Suprapubic skin (tissue), 4 donors: ENCODE data around the gene MFSD11. TPM values are rescaled to one million over a fixed set of nuclear protein-coding genes. Genes with fewer than 3 reads are reported as not detected.

ENCODE experiments used
- DNase-seq, 2 donors: peaks; one replicate each; pipeline ENCODE4 v3.0.0-alpha.2; 2019; ENCODE audit warnings: low spot score in 2 of 2
- H3K27ac ChIP-seq: fragments of 200-600 bp; sonication (generic); one replicate; pipeline ENCODE4 v1.5.1; 2019
- H3K27me3 ChIP-seq: fragments of 200-600 bp; sonication (generic); one replicate; pipeline ENCODE4 v1.5.1; 2019
- H3K36me3 ChIP-seq: fragments of 200-600 bp; sonication (generic); one replicate; pipeline ENCODE4 v1.5.1; 2019
- H3K4me1 ChIP-seq: fragments of 200-600 bp; sonication (generic); one replicate; pipeline ENCODE4 v1.5.1; 2019
- H3K4me3 ChIP-seq: fragments of 200-600 bp; sonication (generic); one replicate; pipeline ENCODE4 v1.5.1; 2019; ENCODE audit warnings: mild to moderate bottlenecking
- H3K9me3 ChIP-seq: fragments of 200-600 bp; sonication (generic); one replicate; pipeline ENCODE4 v1.5.1; 2019
- EP300 ChIP-seq: sonication (generic); formaldehyde crosslinking; IDR thresholded peaks from one replicate; pipeline ENCODE4 v1.6.1; 2017; ENCODE audit warnings: antibody characterized with exemption
- POLR2A ChIP-seq, 2 donors: fragments of 450-650 bp; IDR thresholded peaks; one replicate each; pipeline ENCODE4 v1.6.1; 2017; ENCODE audit warnings: antibody characterized with exemption in 2 of 2, mild to moderate bottlenecking in 2 of 2, moderate library complexity in 2 of 2
- POLR2AphosphoS5 ChIP-seq, 3 donors: sonication (generic); formaldehyde crosslinking; IDR thresholded peaks; one replicate each; pipeline ENCODE4 v1.6.1; 2017; ENCODE audit warnings: antibody characterized with exemption in 3 of 3
- WGBS: methylation state at CpG from one replicate; pipeline ENCODE4 v1.1.5; 2018; 5-methylcytosine and 5-hydroxymethylcytosine counted together
- total RNA-seq, 4 donors: library from RNA; depleted of rRNA; stranded (reverse); fragments of >200 nt; gene quantifications; one replicate each; pipeline ENCODE4 v1.1.0, GENCODE V29; 2016
- TF ChIP-seq, protein P1 (sequence below), 2 donors: fragments of 200-600 bp in 1 of 2; fragments of 450-650 bp in 1 of 2; sonication (generic) in 1 of 2; IDR thresholded peaks; one replicate each; pipeline ENCODE4 v1.5.1; 2016 to 2019; ENCODE audit warnings: antibody characterized with exemption in 2 of 2, mild to moderate bottlenecking in 1 of 2, moderate library complexity in 1 of 2

MFSD11 gene
- total RNA-seq, 4 donors from 2014 or later: 31.5 to 78.8 (median 37.2) TPM

DNA sequence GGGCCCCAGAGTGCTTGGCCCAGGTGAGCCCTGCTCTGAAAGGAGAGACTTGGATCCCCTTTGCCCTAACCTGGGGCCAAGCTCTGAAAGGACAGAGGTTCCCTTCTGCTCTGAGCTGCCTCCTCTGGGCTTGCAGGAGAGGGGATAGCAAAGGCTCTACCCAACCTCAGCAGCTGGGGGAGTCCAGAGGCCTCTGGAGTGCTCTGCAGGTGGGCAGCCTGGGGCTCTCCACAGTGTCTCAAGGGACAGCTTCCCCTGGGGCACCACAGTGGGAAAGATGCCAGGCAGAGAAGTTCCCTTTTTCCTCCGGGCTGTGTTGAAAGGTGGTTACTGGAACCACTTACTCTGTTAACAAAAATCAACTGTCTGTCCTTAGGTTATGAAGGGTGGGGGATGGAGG lies 82.1 kb downstream of the MFSD11 start:
- H3K4me1 ChIP-seq: peaks cover 2% of the 10 kb centered on the region
- no peak overlapping the region for H3K4me3 ChIP-seq
- TF ChIP-seq POLR2A (IDR thresholded peaks at IDR 0.05) (no peak), POLR2AphosphoS5 (IDR thresholded peaks at IDR 0.05) (no peak), EP300 (no peak)
- TF ChIP-seq, protein P1, sequence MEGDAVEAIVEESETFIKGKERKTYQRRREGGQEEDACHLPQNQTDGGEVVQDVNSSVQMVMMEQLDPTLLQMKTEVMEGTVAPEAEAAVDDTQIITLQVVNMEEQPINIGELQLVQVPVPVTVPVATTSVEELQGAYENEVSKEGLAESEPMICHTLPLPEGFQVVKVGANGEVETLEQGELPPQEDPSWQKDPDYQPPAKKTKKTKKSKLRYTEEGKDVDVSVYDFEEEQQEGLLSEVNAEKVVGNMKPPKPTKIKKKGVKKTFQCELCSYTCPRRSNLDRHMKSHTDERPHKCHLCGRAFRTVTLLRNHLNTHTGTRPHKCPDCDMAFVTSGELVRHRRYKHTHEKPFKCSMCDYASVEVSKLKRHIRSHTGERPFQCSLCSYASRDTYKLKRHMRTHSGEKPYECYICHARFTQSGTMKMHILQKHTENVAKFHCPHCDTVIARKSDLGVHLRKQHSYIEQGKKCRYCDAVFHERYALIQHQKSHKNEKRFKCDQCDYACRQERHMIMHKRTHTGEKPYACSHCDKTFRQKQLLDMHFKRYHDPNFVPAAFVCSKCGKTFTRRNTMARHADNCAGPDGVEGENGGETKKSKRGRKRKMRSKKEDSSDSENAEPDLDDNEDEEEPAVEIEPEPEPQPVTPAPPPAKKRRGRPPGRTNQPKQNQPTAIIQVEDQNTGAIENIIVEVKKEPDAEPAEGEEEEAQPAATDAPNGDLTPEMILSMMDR (IDR thresholded peaks at IDR 0.05): no peak
- 29% methylated on average over 1 of the region's 1 CpG for WGBS
- H3K9me3 ChIP-seq: no peaks in the 10 kb centered on the region
- peaks cover 12% of the 10 kb centered on the region for H3K27me3 ChIP-seq
- no peak overlapping the region for H3K27ac ChIP-seq
- no peaks in the 10 kb centered on the region for H3K36me3 ChIP-seq
- no peak for DNase-seq

DNA sequence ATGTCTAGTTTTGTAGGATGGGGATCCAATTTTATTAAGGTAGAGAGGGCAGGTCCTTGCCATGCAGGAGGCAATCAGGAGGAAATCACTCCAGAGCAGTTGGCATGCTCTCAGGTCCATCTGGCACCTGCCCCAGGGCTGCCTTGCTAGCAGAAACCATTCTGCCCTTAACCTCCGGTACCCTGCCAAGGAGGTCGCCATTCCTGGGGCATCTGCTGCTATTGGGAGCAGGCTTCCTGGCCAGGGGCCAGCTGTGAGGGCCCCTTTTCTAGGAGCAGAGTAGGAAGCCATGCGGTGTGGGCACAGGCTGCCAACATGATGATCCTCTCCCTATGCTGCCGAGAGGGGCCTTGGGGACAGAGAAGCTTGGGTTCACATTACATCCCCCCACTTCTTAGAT lies 82.6 kb downstream of the MFSD11 start:
- no peak for DNase-seq
- H3K4me3 ChIP-seq: no peak overlapping the region
- peaks cover 2% of the 10 kb centered on the region for H3K4me1 ChIP-seq
- H3K9me3 ChIP-seq: no peaks in the 10 kb centered on the region
- no peak overlapping the region for H3K27ac ChIP-seq
- H3K36me3 ChIP-seq: no peaks in the 10 kb centered on the region
- WGBS: 27% methylated on average over 2 of the region's 4 CpGs
- peaks cover 12% of the 10 kb centered on the region for H3K27me3 ChIP-seq
- TF ChIP-seq EP300: no peak
- no peak for TF ChIP-seq POLR2AphosphoS5 (IDR thresholded peaks at IDR 0.05)
- no peak for TF ChIP-seq POLR2A (IDR thresholded peaks at IDR 0.05)
- TF ChIP-seq, protein P1 (IDR thresholded peaks at IDR 0.05): no peak

DNA sequence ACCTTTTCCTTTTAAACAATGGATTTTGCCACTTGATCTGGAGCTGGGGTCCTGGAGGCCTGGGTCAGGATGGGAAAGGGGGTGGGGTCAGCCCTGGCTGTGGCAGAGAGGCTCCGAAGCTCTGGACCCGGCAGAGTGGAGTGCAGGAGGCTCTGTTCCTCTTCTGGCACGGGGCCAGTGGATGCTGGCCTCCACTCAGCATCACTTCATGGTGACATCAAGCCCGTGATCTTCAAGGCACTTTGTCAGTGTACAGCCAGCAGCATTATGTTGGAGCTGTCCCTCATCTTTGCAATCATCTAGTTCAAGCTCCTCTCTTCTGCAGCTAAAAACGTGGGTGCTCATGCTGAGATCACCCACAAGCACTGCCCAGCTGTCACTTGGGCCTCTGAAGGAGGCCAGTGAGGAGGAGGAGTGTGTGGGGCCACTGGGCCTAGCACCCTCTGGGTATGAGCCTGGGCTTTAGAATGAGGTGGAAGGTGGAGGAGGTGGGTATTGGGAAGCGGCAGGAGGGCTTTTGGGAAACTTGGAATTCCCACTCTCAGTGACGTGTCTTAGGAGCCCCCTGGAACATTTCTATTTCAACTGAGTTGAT lies 84.4 kb downstream of the MFSD11 start:
- TF ChIP-seq EP300: no peak
- TF ChIP-seq POLR2A (IDR thresholded peaks at IDR 0.05): no peak
- TF ChIP-seq, protein P1 (IDR thresholded peaks at IDR 0.05): no peak
- no peak for TF ChIP-seq POLR2AphosphoS5 (IDR thresholded peaks at IDR 0.05)
- H3K9me3 ChIP-seq: no peaks in the 10 kb centered on the region
- H3K4me3 ChIP-seq: no peak overlapping the region
- 85% methylated on average over 6 of the region's 7 CpGs for WGBS
- H3K4me1 ChIP-seq: no peaks in the 10 kb centered on the region
- H3K27me3 ChIP-seq: peaks cover 12% of the 10 kb centered on the region
- DNase-seq: no peak
- H3K36me3 ChIP-seq: no peaks in the 10 kb centered on the region
- H3K27ac ChIP-seq: no peak overlapping the region

DNA sequence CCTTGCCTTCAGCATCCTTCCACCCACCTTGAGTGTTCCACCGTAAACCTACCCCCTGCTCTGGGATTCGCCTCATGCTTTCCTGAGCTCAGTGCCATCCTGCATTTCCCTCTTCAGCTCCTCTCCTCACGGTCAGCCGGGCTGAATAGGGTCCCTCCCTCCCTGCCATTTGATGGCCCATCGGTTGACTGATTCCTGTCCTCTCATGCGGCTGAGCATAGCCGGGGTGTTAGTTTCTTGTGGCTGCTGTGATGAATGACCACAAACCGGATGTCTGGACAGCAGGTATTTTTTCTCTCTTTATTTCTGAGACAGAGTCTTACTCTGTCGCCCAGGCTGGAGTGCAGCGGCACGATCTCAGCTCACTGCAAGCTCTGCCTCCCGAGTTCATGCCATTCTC lies 86.2 kb downstream of the MFSD11 start:
- WGBS: 75% methylated on average over 12 of the region's 12 CpGs
- Histone ChIP-seq H3K36me3 (no peaks in the 10 kb centered on the region), H3K4me3 (no peak overlapping the region), H3K27me3 (peaks cover 12% of the 10 kb centered on the region), H3K4me1 (no peaks in the 10 kb centered on the region), H3K9me3 (no peaks in the 10 kb centered on the region), H3K27ac (no peak overlapping the region)
- DNase-seq: no peak
- no peak for TF ChIP-seq POLR2A (IDR thresholded peaks at IDR 0.05)
- TF ChIP-seq, protein P1 (IDR thresholded peaks at IDR 0.05): no peak
- TF ChIP-seq POLR2AphosphoS5 (IDR thresholded peaks at IDR 0.05): no peak
- TF ChIP-seq EP300: no peak

DNA sequence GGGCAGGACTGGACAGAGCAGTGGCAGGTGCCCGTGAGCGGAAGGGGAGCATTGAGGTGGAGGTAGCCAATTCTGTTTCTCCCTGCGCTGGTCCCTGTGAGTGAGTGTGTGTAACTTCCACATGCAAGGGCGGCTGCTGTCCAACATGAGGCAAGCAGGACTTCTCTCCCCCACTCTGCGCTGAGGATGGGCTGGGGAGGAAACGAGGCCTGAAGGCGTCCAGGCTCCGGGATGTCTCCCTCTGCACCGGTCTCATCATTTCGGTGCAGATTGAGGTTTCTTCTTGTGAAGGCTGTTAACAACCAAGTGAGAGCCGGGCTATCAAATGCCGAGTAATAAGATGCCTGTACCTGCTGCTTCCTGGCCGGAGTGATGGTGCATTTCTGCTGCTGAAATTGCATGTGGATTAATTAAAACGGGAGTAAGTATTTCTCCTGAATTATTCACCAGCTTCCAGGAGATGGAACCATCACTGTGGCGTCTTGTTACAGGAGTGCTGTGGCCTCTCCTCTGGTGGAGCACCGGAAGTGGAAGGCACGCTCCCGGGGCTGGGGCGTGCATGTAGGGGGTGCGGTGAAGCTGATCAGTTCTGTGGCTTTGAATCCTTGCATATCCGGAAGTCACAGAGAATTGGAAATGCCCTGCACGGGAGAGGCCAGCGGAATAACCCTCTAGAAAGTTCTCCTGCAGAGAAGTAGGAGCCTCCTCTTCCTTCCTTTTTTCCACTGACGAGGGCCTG lies 88.6 kb downstream of the MFSD11 start:
- TF ChIP-seq EP300 (no peak), POLR2A (IDR thresholded peaks at IDR 0.05) (no peak), POLR2AphosphoS5 (IDR thresholded peaks at IDR 0.05) (no peak)
- TF ChIP-seq, protein P1 (IDR thresholded peaks at IDR 0.05): no peak
- 57% methylated on average over 23 of the region's 24 CpGs for WGBS

More for the DNA sequence above, 88.6 kb downstream of the MFSD11 start:
- Histone ChIP-seq H3K4me1 (no peaks in the 10 kb centered on the region), H3K27me3 (no peaks in the 10 kb centered on the region), H3K4me3 (no peak overlapping the region), H3K36me3 (no peaks in the 10 kb centered on the region), H3K27ac (no peak overlapping the region), H3K9me3 (no peaks in the 10 kb centered on the region)
- no peak for DNase-seq
